WTC11 (cell line): ENCODE results near the gene ZNF627. TPM values are rescaled to one million over a fixed set of nuclear protein-coding genes. Genes with fewer than 3 reads are reported as not detected.

ENCODE experiments used
- ATAC-seq: fragments of 200-7000 bp; cut with Tn5 transposase; 2 replicates; pipeline ENCODE4 v1.10.0; 2021; ENCODE audit warnings: mild to moderate bottlenecking, moderate library complexity
- CTCF ChIA-PET: fragments of 300-600 bp; sonication (Branson Sonifier 250); formaldehyde crosslinking; loops from one replicate; lab custom pipeline; 2021; ENCODE audit warnings: antibody characterized with exemption; lab: Charles Lee
- POLR2A ChIA-PET: fragments of 350-600 bp; sonication (Branson Sonifier 250); formaldehyde crosslinking; loops from one replicate; lab custom pipeline; 2021; ENCODE audit warnings: antibody characterized with exemption; lab: Charles Lee
- DNase-seq: peaks from one replicate; pipeline ENCODE4 v3.0.0; 2021; ENCODE audit warnings: low spot score
- H3K27ac Mint-ChIP-seq: 2 replicates; pipeline ENCODE4 v1.8.0; 2021; ENCODE audit warnings: mixed read lengths
- H3K27me3 Mint-ChIP-seq: 2 replicates; pipeline ENCODE4 v1.8.0; 2021; ENCODE audit warnings: low read depth, mild to moderate bottlenecking, moderate library complexity, mixed read lengths
- H3K36me3 Mint-ChIP-seq: 2 replicates; pipeline ENCODE4 v1.8.0; 2021; ENCODE audit warnings: mixed read lengths
- H3K4me1 Mint-ChIP-seq: 2 replicates; pipeline ENCODE4 v1.8.0; 2022; ENCODE audit warnings: mixed read lengths
- H3K4me3 Mint-ChIP-seq: 2 replicates; pipeline ENCODE4 v1.8.0; 2021; ENCODE audit warnings: mild to moderate bottlenecking, moderate library complexity, mixed read lengths
- H3K9me3 Mint-ChIP-seq: 2 replicates; pipeline ENCODE4 v1.8.0; 2021; ENCODE audit warnings: mixed read lengths
- ATF1 ChIP-seq: sonication (generic); formaldehyde crosslinking; IDR thresholded peaks from 2 replicates; pipeline ENCODE4 v1.8.1; 2023; ENCODE audit warnings: mild to moderate bottlenecking, moderate library complexity, missing genetic modification reagents
- EMX1 ChIP-seq: fragments of 250-450 bp; sonication (Bioruptor Pico); IDR thresholded peaks from 2 replicates; pipeline ENCODE4 v1.8.0; 2021; ENCODE audit warnings: mild to moderate bottlenecking
- FOXJ3 ChIP-seq: sonication (generic); formaldehyde crosslinking; IDR thresholded peaks from 2 replicates; pipeline ENCODE4 v1.9.0; 2021; ENCODE audit warnings: missing genetic modification reagents, mild to moderate bottlenecking, borderline replicate concordance
- FOXK1 ChIP-seq: sonication (generic); formaldehyde crosslinking; IDR thresholded peaks from 2 replicates; pipeline ENCODE4 v1.8.0; 2022; ENCODE audit warnings: mild to moderate bottlenecking, moderate library complexity, missing genetic modification reagents
- GABPB1 ChIP-seq: sonication (generic); formaldehyde crosslinking; IDR thresholded peaks from 2 replicates; pipeline ENCODE4 v1.8.1; 2023; ENCODE audit warnings: mild to moderate bottlenecking, missing genetic modification reagents
- NFYB ChIP-seq: sonication (generic); formaldehyde crosslinking; conservative IDR thresholded peaks from 2 replicates; pipeline ENCODE4 v1.8.0; 2022; ENCODE audit warnings: low read depth, missing genetic modification reagents
- NR3C1 ChIP-seq: sonication (generic); formaldehyde crosslinking; conservative IDR thresholded peaks from 2 replicates; pipeline ENCODE4 v1.8.1; 2023; ENCODE audit warnings: low read depth, mild to moderate bottlenecking, missing genetic modification reagents
- SOX15 ChIP-seq: fragments of 250-450 bp; sonication (Bioruptor Pico); IDR thresholded peaks from 2 replicates; pipeline ENCODE4 v1.9.0; 2021; ENCODE audit warnings: mild to moderate bottlenecking
- TP53 ChIP-seq: sonication (generic); formaldehyde crosslinking; IDR thresholded peaks from 2 replicates; pipeline ENCODE4 v1.8.1; 2023; ENCODE audit warnings: mild to moderate bottlenecking, missing genetic modification reagents
- ZBTB21 ChIP-seq: sonication (generic); formaldehyde crosslinking; IDR thresholded peaks from 2 replicates; pipeline ENCODE4 v1.8.1; 2023; ENCODE audit warnings: mild to moderate bottlenecking, missing genetic modification reagents, borderline replicate concordance
- ZNF121 ChIP-seq: sonication (generic); formaldehyde crosslinking; IDR thresholded peaks from 2 replicates; pipeline ENCODE4 v1.8.0; 2023; ENCODE audit warnings: missing genetic modification reagents
- ZNF138 ChIP-seq: sonication (generic); formaldehyde crosslinking; conservative IDR thresholded peaks from 2 replicates; pipeline ENCODE4 v1.8.1; 2022; ENCODE audit warnings: mild to moderate bottlenecking, moderate library complexity, missing genetic modification reagents
- ZNF317 ChIP-seq: sonication (generic); formaldehyde crosslinking; IDR thresholded peaks from 2 replicates; pipeline ENCODE4 v1.8.1; 2023; ENCODE audit warnings: low read depth, mild to moderate bottlenecking, moderate library complexity, missing genetic modification reagents, borderline replicate concordance
- total RNA-seq: library from RNA; stranded (reverse); gene quantifications from 3 replicates; pipeline ENCODE4 v1.2.3, GENCODE V29; 2021
- TF ChIP-seq, protein P1 (sequence below): sonication (generic); formaldehyde crosslinking; IDR thresholded peaks from 2 replicates; pipeline ENCODE4 v1.8.1; 2023; ENCODE audit warnings: mild to moderate bottlenecking, moderate library complexity, missing genetic modification reagents
- TF ChIP-seq, protein P2 (sequence below): sonication (generic); formaldehyde crosslinking; IDR thresholded peaks from 2 replicates; pipeline ENCODE4 v1.8.1; 2023; ENCODE audit warnings: mild to moderate bottlenecking, missing genetic modification reagents, borderline replicate concordance
- TF ChIP-seq, protein P3 (sequence below): fragments of 250-450 bp; sonication (Bioruptor Pico); conservative IDR thresholded peaks from 2 replicates; pipeline ENCODE4 v1.9.0; 2021; ENCODE audit warnings: mild to moderate bottlenecking
- TF ChIP-seq, protein P4 (sequence below): sonication (generic); formaldehyde crosslinking; conservative IDR thresholded peaks from 2 replicates; pipeline ENCODE4 v1.8.1; 2023; ENCODE audit warnings: mild to moderate bottlenecking, low read depth, missing genetic modification reagents, moderate library complexity
- TF ChIP-seq, protein P5 (sequence below): sonication (generic); formaldehyde crosslinking; IDR thresholded peaks from 2 replicates; pipeline ENCODE4 v1.8.0; 2023; ENCODE audit warnings: missing genetic modification reagents, mild to moderate bottlenecking, borderline replicate concordance
- TF ChIP-seq, protein P6 (sequence below): fragments of 250-450 bp; sonication (Bioruptor Pico); IDR thresholded peaks from 2 replicates; pipeline ENCODE4 v2.1.2; 2022; ENCODE audit warnings: mild to moderate bottlenecking, moderate library complexity

The ZNF627 gene
- total RNA-seq, 1 experiment from 2014 or later: 12.6 TPM

DNA sequence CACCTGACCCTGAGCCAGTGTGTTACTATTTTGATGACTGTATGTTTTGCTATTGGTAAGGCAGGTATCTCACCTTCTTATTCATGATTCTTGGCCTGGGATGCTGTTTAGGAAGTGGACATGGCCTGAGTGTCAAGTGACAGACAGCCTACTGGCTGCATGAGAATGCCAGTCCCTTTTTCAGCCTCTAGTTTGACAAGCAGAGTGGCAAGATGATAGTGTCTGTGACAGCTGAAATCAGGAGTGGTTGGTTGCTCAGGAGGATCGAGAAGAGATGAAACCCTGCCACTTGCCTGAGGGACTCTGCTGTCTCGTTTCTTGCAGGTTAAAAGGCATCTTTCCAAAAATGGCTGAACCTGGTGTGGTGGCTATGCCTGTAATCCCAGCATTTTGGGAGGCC, 31.1 kb upstream of the ZNF627 start:
- Mint-ChIP-seq H3K27ac (peak overlapping the region; percentile 95; the same call in 1 of the 2 replicates), H3K4me3 (no peak overlapping the region), H3K9me3 (no peaks in the 10 kb centered on the region), H3K36me3 (no peaks in the 10 kb centered on the region), H3K4me1 (no peaks in the 10 kb centered on the region), H3K27me3 (no peaks in the 10 kb centered on the region)
- no peak for ATAC-seq
- CTCF ChIA-PET: no interaction called here
- DNase-seq: no peak
- POLR2A ChIA-PET: interaction anchor here (0.7 kb wide), 1 partner anchor 835 kb away, joined by 3 read pairs; the partner anchor contains the start of gene ZNF799
- TF ChIP-seq, protein P1, sequence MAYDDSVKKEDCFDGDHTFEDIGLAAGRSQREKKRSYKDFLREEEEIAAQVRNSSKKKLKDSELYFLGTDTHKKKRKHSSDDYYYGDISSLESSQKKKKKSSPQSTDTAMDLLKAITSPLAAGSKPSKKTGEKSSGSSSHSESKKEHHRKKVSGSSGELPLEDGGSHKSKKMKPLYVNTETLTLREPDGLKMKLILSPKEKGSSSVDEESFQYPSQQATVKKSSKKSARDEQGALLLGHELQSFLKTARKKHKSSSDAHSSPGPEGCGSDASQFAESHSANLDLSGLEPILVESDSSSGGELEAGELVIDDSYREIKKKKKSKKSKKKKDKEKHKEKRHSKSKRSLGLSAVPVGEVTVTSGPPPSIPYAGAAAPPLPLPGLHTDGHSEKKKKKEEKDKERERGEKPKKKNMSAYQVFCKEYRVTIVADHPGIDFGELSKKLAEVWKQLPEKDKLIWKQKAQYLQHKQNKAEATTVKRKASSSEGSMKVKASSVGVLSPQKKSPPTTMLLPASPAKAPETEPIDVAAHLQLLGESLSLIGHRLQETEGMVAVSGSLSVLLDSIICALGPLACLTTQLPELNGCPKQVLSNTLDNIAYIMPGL (CRISPR knock-in tag): no peak
- TF ChIP-seq ATF1 (no peak), GABPB1 (no peak), FOXJ3 (no peak), TP53 (CRISPR knock-in tag) (no peak), EMX1 (no peak)
- TF ChIP-seq, protein P2, sequence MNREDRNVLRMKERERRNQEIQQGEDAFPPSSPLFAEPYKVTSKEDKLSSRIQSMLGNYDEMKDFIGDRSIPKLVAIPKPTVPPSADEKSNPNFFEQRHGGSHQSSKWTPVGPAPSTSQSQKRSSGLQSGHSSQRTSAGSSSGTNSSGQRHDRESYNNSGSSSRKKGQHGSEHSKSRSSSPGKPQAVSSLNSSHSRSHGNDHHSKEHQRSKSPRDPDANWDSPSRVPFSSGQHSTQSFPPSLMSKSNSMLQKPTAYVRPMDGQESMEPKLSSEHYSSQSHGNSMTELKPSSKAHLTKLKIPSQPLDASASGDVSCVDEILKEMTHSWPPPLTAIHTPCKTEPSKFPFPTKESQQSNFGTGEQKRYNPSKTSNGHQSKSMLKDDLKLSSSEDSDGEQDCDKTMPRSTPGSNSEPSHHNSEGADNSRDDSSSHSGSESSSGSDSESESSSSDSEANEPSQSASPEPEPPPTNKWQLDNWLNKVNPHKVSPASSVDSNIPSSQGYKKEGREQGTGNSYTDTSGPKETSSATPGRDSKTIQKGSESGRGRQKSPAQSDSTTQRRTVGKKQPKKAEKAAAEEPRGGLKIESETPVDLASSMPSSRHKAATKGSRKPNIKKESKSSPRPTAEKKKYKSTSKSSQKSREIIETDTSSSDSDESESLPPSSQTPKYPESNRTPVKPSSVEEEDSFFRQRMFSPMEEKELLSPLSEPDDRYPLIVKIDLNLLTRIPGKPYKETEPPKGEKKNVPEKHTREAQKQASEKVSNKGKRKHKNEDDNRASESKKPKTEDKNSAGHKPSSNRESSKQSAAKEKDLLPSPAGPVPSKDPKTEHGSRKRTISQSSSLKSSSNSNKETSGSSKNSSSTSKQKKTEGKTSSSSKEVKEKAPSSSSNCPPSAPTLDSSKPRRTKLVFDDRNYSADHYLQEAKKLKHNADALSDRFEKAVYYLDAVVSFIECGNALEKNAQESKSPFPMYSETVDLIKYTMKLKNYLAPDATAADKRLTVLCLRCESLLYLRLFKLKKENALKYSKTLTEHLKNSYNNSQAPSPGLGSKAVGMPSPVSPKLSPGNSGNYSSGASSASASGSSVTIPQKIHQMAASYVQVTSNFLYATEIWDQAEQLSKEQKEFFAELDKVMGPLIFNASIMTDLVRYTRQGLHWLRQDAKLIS: no peak

DNA sequence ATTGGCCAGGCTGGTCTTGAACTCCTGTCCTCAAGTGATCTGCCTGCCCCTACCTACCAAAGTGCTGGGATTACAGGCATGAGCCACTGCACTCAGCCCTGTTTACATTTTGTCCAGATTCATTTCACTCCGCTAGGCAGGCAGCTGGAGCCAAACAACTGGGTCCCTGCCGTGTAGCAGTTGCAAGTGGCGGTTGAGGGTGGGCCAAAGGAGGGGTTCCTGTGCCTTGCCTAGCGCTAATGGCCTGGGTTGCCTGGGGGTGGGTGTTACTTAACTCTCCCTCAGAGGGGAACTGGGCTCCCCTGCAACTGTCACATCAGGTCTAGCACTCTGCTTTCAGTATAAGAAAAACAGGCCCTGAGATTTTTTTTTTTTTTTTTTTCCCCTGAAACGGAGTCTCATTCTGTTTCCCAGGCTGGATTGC, 27.2 kb upstream of the ZNF627 start:
- DNase-seq: no peak
- H3K27me3 Mint-ChIP-seq: no peaks in the 10 kb centered on the region
- no peak overlapping the region for H3K4me3 Mint-ChIP-seq
- ATAC-seq: no peak
- ChIA-PET CTCF (interaction anchor here (1.1 to 1.8 kb wide), 2 partner anchors 11 to 34 kb away, joined by 3 to 7 read pairs; partner anchors contain the start of gene ELOF1), POLR2A (interaction anchor here (0.7 kb wide), 1 partner anchor 224 kb away, joined by 4 read pairs; the partner anchor contains the start of genes CCDC159 and TMEM205)
- no peaks in the 10 kb centered on the region for H3K4me1 Mint-ChIP-seq
- no peak overlapping the region for H3K27ac Mint-ChIP-seq
- no peaks in the 10 kb centered on the region for H3K36me3 Mint-ChIP-seq
- H3K9me3 Mint-ChIP-seq: no peaks in the 10 kb centered on the region
- no peak for TF ChIP-seq ZNF138 (CRISPR knock-in tag)
- TF ChIP-seq ZNF121 (CRISPR knock-in tag): no peak
- TF ChIP-seq, protein P3, sequence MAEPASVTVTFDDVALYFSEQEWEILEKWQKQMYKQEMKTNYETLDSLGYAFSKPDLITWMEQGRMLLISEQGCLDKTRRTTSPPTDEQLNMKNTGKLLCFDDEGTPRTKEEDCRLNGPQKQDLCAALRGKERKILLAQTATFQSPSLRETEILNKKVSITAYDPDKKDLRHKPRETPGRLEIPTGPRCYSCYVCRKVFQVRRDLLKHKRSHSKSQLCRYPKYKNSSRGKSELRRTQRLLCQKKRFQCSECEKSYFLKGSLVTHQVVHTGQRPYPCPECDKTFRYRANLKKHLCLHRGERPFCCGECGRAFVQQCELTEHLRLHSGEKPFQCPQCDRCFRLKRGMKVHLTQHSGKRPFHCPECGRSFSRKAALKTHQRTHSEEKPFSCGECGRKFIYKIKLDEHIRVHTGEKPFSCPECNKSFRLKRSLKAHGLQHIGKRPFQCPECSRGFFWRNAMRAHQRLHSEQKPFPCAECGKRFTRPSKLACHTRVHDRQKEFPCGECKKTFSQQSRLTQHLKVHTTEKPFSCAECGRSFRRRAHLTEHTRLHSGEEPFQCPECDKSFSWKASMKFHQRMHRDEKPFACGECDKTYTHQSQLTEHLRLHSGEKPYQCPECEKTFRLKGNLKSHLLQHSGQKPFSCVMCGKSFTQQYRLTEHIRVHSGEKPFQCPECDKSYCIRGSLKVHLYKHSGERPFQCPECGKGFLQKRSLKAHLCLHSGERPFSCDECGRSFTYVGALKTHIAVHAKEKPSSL (CRISPR knock-in tag): no peak
- no peak for TF ChIP-seq NFYB
- no peak for TF ChIP-seq NR3C1
- TF ChIP-seq ZNF317 (CRISPR knock-in tag): no peak
- no peak for TF ChIP-seq ZBTB21 (CRISPR knock-in tag)
- TF ChIP-seq, protein P4, sequence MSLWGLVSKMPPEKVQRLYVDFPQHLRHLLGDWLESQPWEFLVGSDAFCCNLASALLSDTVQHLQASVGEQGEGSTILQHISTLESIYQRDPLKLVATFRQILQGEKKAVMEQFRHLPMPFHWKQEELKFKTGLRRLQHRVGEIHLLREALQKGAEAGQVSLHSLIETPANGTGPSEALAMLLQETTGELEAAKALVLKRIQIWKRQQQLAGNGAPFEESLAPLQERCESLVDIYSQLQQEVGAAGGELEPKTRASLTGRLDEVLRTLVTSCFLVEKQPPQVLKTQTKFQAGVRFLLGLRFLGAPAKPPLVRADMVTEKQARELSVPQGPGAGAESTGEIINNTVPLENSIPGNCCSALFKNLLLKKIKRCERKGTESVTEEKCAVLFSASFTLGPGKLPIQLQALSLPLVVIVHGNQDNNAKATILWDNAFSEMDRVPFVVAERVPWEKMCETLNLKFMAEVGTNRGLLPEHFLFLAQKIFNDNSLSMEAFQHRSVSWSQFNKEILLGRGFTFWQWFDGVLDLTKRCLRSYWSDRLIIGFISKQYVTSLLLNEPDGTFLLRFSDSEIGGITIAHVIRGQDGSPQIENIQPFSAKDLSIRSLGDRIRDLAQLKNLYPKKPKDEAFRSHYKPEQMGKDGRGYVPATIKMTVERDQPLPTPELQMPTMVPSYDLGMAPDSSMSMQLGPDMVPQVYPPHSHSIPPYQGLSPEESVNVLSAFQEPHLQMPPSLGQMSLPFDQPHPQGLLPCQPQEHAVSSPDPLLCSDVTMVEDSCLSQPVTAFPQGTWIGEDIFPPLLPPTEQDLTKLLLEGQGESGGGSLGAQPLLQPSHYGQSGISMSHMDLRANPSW (CRISPR knock-in tag): no peak
- TF ChIP-seq, protein P5, sequence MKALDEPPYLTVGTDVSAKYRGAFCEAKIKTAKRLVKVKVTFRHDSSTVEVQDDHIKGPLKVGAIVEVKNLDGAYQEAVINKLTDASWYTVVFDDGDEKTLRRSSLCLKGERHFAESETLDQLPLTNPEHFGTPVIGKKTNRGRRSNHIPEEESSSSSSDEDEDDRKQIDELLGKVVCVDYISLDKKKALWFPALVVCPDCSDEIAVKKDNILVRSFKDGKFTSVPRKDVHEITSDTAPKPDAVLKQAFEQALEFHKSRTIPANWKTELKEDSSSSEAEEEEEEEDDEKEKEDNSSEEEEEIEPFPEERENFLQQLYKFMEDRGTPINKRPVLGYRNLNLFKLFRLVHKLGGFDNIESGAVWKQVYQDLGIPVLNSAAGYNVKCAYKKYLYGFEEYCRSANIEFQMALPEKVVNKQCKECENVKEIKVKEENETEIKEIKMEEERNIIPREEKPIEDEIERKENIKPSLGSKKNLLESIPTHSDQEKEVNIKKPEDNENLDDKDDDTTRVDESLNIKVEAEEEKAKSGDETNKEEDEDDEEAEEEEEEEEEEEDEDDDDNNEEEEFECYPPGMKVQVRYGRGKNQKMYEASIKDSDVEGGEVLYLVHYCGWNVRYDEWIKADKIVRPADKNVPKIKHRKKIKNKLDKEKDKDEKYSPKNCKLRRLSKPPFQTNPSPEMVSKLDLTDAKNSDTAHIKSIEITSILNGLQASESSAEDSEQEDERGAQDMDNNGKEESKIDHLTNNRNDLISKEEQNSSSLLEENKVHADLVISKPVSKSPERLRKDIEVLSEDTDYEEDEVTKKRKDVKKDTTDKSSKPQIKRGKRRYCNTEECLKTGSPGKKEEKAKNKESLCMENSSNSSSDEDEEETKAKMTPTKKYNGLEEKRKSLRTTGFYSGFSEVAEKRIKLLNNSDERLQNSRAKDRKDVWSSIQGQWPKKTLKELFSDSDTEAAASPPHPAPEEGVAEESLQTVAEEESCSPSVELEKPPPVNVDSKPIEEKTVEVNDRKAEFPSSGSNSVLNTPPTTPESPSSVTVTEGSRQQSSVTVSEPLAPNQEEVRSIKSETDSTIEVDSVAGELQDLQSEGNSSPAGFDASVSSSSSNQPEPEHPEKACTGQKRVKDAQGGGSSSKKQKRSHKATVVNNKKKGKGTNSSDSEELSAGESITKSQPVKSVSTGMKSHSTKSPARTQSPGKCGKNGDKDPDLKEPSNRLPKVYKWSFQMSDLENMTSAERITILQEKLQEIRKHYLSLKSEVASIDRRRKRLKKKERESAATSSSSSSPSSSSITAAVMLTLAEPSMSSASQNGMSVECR: no peak
- TF ChIP-seq, protein P6, sequence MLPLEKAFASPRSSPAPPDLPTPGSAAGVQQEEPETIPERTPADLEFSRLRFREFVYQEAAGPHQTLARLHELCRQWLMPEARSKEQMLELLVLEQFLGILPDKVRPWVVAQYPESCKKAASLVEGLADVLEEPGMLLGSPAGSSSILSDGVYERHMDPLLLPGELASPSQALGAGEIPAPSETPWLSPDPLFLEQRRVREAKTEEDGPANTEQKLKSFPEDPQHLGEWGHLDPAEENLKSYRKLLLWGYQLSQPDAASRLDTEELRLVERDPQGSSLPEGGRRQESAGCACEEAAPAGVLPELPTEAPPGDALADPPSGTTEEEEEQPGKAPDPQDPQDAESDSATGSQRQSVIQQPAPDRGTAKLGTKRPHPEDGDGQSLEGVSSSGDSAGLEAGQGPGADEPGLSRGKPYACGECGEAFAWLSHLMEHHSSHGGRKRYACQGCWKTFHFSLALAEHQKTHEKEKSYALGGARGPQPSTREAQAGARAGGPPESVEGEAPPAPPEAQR (CRISPR knock-in tag): no peak
- no peak for TF ChIP-seq SOX15 (CRISPR knock-in tag)
- TF ChIP-seq FOXK1 (CRISPR knock-in tag): no peak
